ENCODE results near the gene ZNF358. TPM values are rescaled to one million over a fixed set of nuclear protein-coding genes. Genes with fewer than 3 reads are reported as not detected.
A peak's percentile ranks its signal among the peaks of the same experiment; 100 is the strongest.

ZNF358 gene
- total RNA-seq, 4 donors from 2014 or later, result 77.1 to 124 (median 95.3) TPM

- peak overlapping the region in 3 of 4 donors; percentile 64 to 84 (median 78) for H3K27ac ChIP-seq
- H3K36me3 ChIP-seq, result no peaks in the 10 kb centered on the region
- H3K4me3 ChIP-seq, result no peak overlapping the region
- H3K27me3 ChIP-seq, result no peaks in the 10 kb centered on the region
- peaks cover 0 to 22% (median 2%) of the 10 kb centered on the region in 4 donors for H3K4me1 ChIP-seq
- peak in 2 of 3 donors; percentile 76 for DNase-seq
- H3K9me3 ChIP-seq, result no peaks in the 10 kb centered on the region
- TF ChIP-seq, protein P1, sequence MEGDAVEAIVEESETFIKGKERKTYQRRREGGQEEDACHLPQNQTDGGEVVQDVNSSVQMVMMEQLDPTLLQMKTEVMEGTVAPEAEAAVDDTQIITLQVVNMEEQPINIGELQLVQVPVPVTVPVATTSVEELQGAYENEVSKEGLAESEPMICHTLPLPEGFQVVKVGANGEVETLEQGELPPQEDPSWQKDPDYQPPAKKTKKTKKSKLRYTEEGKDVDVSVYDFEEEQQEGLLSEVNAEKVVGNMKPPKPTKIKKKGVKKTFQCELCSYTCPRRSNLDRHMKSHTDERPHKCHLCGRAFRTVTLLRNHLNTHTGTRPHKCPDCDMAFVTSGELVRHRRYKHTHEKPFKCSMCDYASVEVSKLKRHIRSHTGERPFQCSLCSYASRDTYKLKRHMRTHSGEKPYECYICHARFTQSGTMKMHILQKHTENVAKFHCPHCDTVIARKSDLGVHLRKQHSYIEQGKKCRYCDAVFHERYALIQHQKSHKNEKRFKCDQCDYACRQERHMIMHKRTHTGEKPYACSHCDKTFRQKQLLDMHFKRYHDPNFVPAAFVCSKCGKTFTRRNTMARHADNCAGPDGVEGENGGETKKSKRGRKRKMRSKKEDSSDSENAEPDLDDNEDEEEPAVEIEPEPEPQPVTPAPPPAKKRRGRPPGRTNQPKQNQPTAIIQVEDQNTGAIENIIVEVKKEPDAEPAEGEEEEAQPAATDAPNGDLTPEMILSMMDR (IDR thresholded peaks at IDR 0.05), result no peak
- no peak for TF ChIP-seq POLR2A (IDR thresholded peaks at IDR 0.05)
These were observed 32.1 kb upstream of the ZNF358 start for GRCh38 chr19:7483720-7484201.

DNA sequence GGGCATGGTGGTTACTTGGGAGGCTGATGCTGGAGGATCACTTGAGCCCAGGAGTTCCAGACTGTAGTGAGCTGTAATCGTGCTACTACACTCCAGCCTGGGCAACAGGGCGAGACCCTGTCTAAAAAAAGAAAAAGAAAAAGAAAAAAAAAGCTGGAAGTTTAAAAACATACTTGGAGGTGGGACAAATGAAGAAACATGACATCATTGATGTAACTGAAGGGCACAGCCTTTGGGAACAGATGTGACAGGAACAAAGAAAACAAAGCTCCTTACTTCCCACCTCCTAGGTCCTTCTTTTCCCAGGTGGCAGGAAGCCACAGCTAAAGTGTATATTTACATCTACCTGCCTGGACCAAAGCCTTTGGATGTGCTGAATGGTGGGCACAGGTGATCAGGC lies 29.0 kb upstream of the ZNF358 start:
- DNase-seq, result no peak
- H3K9me3 ChIP-seq, result no peaks in the 10 kb centered on the region

DNA sequence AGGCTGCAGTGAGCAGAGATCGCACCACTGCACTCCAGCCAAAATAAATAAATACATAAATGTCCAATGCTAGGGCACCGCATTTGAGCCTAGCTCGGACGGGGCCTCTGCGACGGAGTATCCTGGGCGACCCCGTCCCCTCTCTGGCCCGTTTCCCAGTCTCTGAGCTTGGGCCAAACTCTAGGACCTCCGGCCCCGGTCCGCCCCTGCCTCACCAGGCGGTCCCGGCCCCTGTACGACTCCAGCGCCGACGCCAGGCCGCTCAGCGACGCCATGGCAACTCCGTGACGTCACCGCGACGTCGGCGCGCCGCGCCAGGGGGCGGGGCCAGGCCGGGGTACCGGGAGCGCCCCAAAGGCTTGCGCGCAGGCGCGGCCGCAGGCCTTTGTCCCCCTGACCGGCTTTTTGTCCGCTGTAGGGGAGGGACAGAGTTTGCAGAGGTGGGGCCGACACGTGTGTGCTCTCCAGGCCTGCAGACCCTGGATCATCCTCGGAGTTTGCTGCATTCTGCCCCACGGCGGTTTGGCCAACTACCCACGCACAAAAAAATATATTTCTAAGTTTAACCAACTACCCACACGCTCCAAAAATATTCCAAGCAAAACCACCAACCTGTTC lies 27.1 kb upstream of the ZNF358 start, which contains the start of gene PEX11G:
Gene PEX11G (minus strand): TSS at position 300 of the 618 bp plus-strand sequence. CDS start 25 bp downstream, at position 275.
- peak; percentile 68 to 90 for TF ChIP-seq POLR2A (IDR thresholded peaks at IDR 0.05)
- TF ChIP-seq, protein P1 (IDR thresholded peaks at IDR 0.05), result peak in 1 of 6 experiments; percentile 9
- Histone ChIP-seq H3K27ac (peak within 1 kb of the TSS; percentile 65 to 93 (median 79)), H3K9me3 (no peaks in the 10 kb centered on the region), H3K4me3 (peak within 1 kb of the TSS; percentile 40 to 75 (median 54)), H3K27me3 (no peaks in the 10 kb centered on the region), H3K4me1 (peaks cover 0 to 10% (median 0%) of the 10 kb centered on the region in 4 donors), H3K36me3 (no peaks in the 10 kb centered on the region)
- peak; percentile 87 to 96 (median 96) for DNase-seq

More for the DNA sequence above, 29.0 kb upstream of the ZNF358 start:
- Histone ChIP-seq H3K27me3 (no peaks in the 10 kb centered on the region), H3K27ac (no peak overlapping the region), H3K4me1 (peaks cover 0 to 22% (median 2%) of the 10 kb centered on the region in 4 donors), H3K36me3 (no peaks in the 10 kb centered on the region), H3K4me3 (no peak overlapping the region)
- TF ChIP-seq, protein P1 (IDR thresholded peaks at IDR 0.05), result no peak
- no peak for TF ChIP-seq POLR2A (IDR thresholded peaks at IDR 0.05)

DNA sequence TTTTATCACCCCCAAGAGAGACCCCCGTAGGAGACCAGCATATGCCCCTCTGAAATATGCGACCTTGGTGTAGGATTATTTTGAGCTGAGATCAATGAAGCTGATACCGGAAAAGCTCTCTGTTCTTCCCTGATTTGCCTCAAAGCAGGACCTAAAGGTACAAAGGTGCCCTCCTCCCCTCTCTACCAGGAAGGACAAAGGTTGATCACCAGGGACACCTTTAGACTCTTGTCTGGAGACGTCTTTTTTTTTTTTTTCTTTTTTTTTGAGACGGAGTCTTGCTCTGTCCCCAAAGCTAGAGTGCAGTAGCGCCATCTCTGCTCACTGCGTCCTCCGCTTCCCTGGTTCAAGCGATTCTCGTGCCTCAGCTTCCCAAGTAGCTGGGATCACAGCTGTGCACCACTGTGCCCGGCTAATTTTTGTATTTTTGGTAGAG lies 26.3 kb upstream of the ZNF358 start:
- peaks cover 0 to 14% (median 0%) of the 10 kb centered on the region in 4 donors for H3K4me1 ChIP-seq
- H3K9me3 ChIP-seq, result no peaks in the 10 kb centered on the region
- DNase-seq, result peak in 1 of 3 donors; percentile 77
- TF ChIP-seq, protein P1 (IDR thresholded peaks at IDR 0.05), result peak in 3 of 6 experiments; percentile 20 to 40 (median 28)
- no peak for TF ChIP-seq POLR2A (IDR thresholded peaks at IDR 0.05)
- H3K27me3 ChIP-seq, result no peaks in the 10 kb centered on the region
- H3K4me3 ChIP-seq, result peak overlapping the region in 2 of 4 donors; percentile 64 to 75
- H3K36me3 ChIP-seq, result no peaks in the 10 kb centered on the region
- peak overlapping the region; percentile 65 to 93 (median 79) for H3K27ac ChIP-seq

GRCh38 chr19:7492142-7492541 lies 23.8 kb upstream of the ZNF358 start:
- no peaks in the 10 kb centered on the region for H3K9me3 ChIP-seq
- no peak overlapping the region for H3K4me3 ChIP-seq
- H3K4me1 ChIP-seq, result peaks cover 0 to 19% (median 0%) of the 10 kb centered on the region in 4 donors
- no peaks in the 10 kb centered on the region for H3K27me3 ChIP-seq
- no peak for DNase-seq
- no peaks in the 10 kb centered on the region for H3K36me3 ChIP-seq
- no peak overlapping the region for H3K27ac ChIP-seq
- TF ChIP-seq, protein P1 (IDR thresholded peaks at IDR 0.05), result no peak
- no peak for TF ChIP-seq POLR2A (IDR thresholded peaks at IDR 0.05)
